Measurements from ENCODE around the gene CCDC78.
"Not testable (repeated sequence)": the region's sequence is repeated elsewhere in the genome, so short reads cannot be mapped to it uniquely, and the experiment has no call there.

The CCDC78 gene

GRCh38 chr16:760545-761343, 34.5 kb upstream of the CCDC78 start, which contains the start of gene MSLN:
Gene MSLN (plus strand): TSS chr16:760734. CDS start chr16:762681, 1,947 bp downstream.
- no peak for DNase-seq

GRCh38 chr16:760065-760464, 33.8 kb upstream of the CCDC78 start:
- DNase-seq, result no peak

GRCh38 chr16:759110-759910, 33.1 kb upstream of the CCDC78 start:
- no peak for DNase-seq

GRCh38 chr16:756428-756827, 30.2 kb upstream of the CCDC78 start:
- no peak for DNase-seq

GRCh38 chr16:754656-755055, 28.4 kb upstream of the CCDC78 start:
- DNase-seq, result no peak

- not testable (repeated sequence) for DNase-seq
Observed at GRCh38 chr16:754121-754607, 27.9 kb upstream of the CCDC78 start.

GRCh38 chr16:752007-752312, 25.7 kb upstream of the CCDC78 start:
- no peak for DNase-seq

- DNase-seq, result no peak
Observed at GRCh38 chr16:751152-752006, 25.1 kb upstream of the CCDC78 start.

- no peak for DNase-seq
Observed at GRCh38 chr16:750485-750884, 24.2 kb upstream of the CCDC78 start.

GRCh38 chr16:749010-749409, 22.8 kb upstream of the CCDC78 start:
- no peak for DNase-seq

GRCh38 chr16:747978-748746, 21.9 kb upstream of the CCDC78 start:
- no peak for DNase-seq

- no peak for DNase-seq
Observed at GRCh38 chr16:746637-747036, 20.4 kb upstream of the CCDC78 start.

GRCh38 chr16:745739-746138, 19.5 kb upstream of the CCDC78 start:
- DNase-seq, result peak; percentile 33

GRCh38 chr16:743794-744500, 17.7 kb upstream of the CCDC78 start:
- no peak for DNase-seq

GRCh38 chr16:742894-743293, 16.7 kb upstream of the CCDC78 start:
- not testable (repeated sequence) for DNase-seq

GRCh38 chr16:741986-742629, 15.9 kb upstream of the CCDC78 start:
- DNase-seq, result no peak

- DNase-seq, result peak; percentile 85
Observed at GRCh38 chr16:740764-741505, 14.7 kb upstream of the CCDC78 start, which contains the start of gene CIAO3. Gene CIAO3 (minus strand): TSS chr16:740997. CDS start chr16:740985, 12 bp downstream.

- DNase-seq, result no peak
Observed at GRCh38 chr16:740459-740763, 14.2 kb upstream of the CCDC78 start.

- DNase-seq, result no peak
Observed at GRCh38 chr16:739560-740458, 13.6 kb upstream of the CCDC78 start.

All from COR-L47 (cell line).